Immature natural killer cell (primary cell): ENCODE data around the gene GCDH. TPM values are rescaled to one million over a fixed set of nuclear protein-coding genes. Genes with fewer than 3 reads are reported as not detected.
A peak's percentile ranks its signal among the peaks of the same experiment; 100 is the strongest.

Experiments
- DNase-seq, 3 donors: peaks; one replicate each; pipeline ENCODE4 v3.0.0; 2022; ENCODE audit warnings: mixed read lengths in 1 of 3
- H3K27ac Mint-ChIP-seq, 6 donors: one replicate each; pipeline ENCODE4 v1.8.0; 2020; ENCODE audit warnings: mixed read lengths in 6 of 6, mild to moderate bottlenecking in 5 of 6, inconsistent platforms in 4 of 6, moderate library complexity in 3 of 6
- H3K27me3 Mint-ChIP-seq, 3 donors: one replicate each; pipeline ENCODE4 v1.8.0; 2020 to 2021; ENCODE audit warnings: low read depth in 3 of 3, mild to moderate bottlenecking in 3 of 3, mixed read lengths in 3 of 3, moderate library complexity in 3 of 3, inconsistent platforms in 1 of 3
- H3K36me3 Mint-ChIP-seq, 3 donors: one replicate each; pipeline ENCODE4 v1.8.0; 2020; ENCODE audit warnings: mixed read lengths in 3 of 3, inconsistent platforms in 2 of 3, mild to moderate bottlenecking in 2 of 3
- H3K4me1 Mint-ChIP-seq, 2 donors: one replicate each; pipeline ENCODE4 v1.8.0; 2020; ENCODE audit warnings: inconsistent platforms in 2 of 2, mild to moderate bottlenecking in 2 of 2, mixed read lengths in 2 of 2, moderate library complexity in 1 of 2
- H3K4me3 Mint-ChIP-seq, 5 donors: one replicate each; pipeline ENCODE4 v1.8.0; 2020; ENCODE audit warnings: mild to moderate bottlenecking in 5 of 5, mixed read lengths in 5 of 5, inconsistent platforms in 3 of 5, moderate library complexity in 3 of 5
- H3K9me3 Mint-ChIP-seq, 6 donors: one replicate each; pipeline ENCODE4 v1.8.0; 2020; ENCODE audit warnings: mild to moderate bottlenecking in 6 of 6, mixed read lengths in 6 of 6, inconsistent platforms in 4 of 6, moderate library complexity in 3 of 6
- polyA plus RNA-seq, 3 donors: library from polyadenylated mRNA; unstranded; fragments of 300-500 nt; fragmentation: Illumina TruSeq; gene quantifications; one replicate each; pipeline ENCODE4 v1.2.3, GENCODE V29; 2021

The GCDH gene
- polyA plus RNA-seq, 3 donors from 2014 or later: 17.0 to 21.6 (median 18.4) TPM

DNA sequence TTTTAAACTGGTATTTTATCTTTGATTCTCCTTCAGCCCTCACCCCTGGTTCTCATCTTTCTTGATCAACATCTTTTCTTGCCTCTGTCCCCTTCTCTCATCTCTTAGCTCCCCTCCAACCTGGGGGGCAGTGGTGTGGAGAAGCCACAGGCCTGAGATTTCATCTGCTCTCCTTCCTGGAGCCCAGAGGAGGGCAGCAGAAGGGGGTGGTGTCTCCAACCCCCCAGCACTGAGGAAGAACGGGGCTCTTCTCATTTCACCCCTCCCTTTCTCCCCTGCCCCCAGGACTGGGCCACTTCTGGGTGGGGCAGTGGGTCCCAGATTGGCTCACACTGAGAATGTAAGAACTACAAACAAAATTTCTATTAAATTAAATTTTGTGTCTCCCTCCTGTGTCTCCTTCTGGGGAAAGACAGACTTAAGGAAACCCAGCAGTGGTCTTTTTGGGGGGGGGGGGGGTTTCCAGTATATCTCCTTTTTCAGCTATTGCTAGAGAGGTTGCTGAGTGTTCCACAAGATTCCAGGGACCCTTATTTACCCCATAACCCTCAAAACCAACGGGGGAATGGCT is 53.2 kb downstream of the GCDH start:
- DNase-seq: no peak
- Mint-ChIP-seq H3K36me3 (peaks cover 19 to 38% (median 21%) of the 10 kb centered on the region in 3 donors), H3K27ac (peak overlapping the region; percentile 91 to 97 (median 96)), H3K4me1 (peaks cover 51 to 69% of the 10 kb centered on the region in 2 donors), H3K27me3 (peaks cover 23 to 28% (median 24%) of the 10 kb centered on the region in 3 donors), H3K9me3 (no peaks in the 10 kb centered on the region), H3K4me3 (no peak overlapping the region)

DNA sequence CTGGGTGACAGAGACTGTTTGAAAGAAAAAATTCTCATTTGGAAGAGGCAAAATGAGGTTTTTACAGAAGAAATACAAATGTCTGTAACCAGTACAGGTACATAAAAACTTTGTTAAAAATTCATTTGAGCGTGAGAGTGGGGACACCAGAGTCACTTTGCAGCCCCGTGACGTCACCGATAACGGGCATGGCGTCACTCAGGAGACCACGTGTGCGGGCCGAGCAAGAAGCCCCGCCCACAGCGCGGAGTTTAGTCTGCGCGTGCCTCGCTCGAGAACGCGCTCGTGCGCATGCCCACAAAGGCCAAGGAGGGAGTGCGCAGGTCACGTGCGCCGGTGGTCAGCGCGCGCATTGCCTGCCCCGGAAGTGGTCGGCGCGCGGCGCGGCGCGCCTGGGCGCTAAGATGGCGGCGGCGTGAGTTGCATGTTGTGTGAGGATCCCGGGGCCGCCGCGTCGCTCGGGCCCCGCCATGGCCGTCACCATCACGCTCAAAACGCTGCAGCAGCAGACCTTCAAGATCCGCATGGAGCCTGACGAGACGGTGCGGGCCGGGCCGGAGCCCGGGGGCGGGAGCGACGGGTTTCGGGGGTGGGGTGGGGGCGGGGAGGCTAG is 54.6 kb downstream of the GCDH start, which contains the start of gene RAD23A:
Gene RAD23A (plus strand): TSS at position 384 of the 613 bp plus-strand sequence. CDS start 87 bp downstream, at position 471.
- Mint-ChIP-seq H3K9me3 (no peaks in the 10 kb centered on the region), H3K36me3 (peaks cover 9 to 31% (median 13%) of the 10 kb centered on the region in 3 donors), H3K4me1 (peaks cover 37 to 62% of the 10 kb centered on the region in 2 donors)

DNA sequence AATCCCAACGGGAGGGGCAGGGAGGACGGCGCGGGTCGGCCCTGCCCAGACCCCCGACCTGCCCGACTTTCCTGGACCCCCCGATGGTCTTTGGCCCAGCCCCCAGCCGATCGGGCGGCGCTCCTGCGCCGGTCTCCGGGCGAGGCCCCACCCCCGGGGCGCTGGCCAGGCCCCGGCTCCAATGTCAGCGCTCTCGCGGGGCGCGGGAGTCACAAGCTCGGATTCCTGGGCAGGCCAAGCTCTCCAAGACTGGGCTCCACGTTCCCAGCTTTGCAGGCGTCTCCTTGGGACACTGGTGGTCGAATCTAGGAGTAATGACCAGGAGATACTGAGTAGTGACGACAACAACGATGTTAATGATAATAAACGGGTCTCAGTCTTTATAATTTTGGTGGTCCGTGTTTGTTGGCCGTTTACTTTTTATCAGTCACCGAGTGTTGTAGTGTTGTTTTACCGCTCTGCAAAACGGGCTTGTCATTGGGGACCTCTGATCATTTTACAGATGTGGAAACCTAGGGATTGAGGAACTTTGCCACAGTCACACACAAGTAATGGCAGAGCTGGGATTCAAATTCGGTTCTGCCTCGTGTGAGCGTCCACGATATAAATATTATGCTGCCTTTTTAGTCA is 55.2 kb downstream of the GCDH start:
- peak in 2 of 3 donors; percentile 35 to 51 for DNase-seq
- peaks cover 32 to 57% of the 10 kb centered on the region in 2 donors for H3K4me1 Mint-ChIP-seq
- H3K27ac Mint-ChIP-seq: peak overlapping the region; percentile 83 to 96 (median 92)
- H3K36me3 Mint-ChIP-seq: peaks cover 6 to 25% (median 15%) of the 10 kb centered on the region in 3 donors
- H3K27me3 Mint-ChIP-seq: peaks cover 17 to 25% (median 21%) of the 10 kb centered on the region in 3 donors
- no peaks in the 10 kb centered on the region for H3K9me3 Mint-ChIP-seq
- peak overlapping the region; percentile 85 to 90 (median 87) for H3K4me3 Mint-ChIP-seq

More for the DNA sequence above, 54.6 kb downstream of the GCDH start, which contains the start of gene RAD23A:
- H3K27ac Mint-ChIP-seq: peak within 1 kb of the TSS; percentile 91 to 97 (median 96)
- DNase-seq: peak; percentile 99
- H3K4me3 Mint-ChIP-seq: peak within 1 kb of the TSS; percentile 86 to 90 (median 89)
- H3K27me3 Mint-ChIP-seq: peaks cover 16 to 25% (median 20%) of the 10 kb centered on the region in 3 donors

DNA sequence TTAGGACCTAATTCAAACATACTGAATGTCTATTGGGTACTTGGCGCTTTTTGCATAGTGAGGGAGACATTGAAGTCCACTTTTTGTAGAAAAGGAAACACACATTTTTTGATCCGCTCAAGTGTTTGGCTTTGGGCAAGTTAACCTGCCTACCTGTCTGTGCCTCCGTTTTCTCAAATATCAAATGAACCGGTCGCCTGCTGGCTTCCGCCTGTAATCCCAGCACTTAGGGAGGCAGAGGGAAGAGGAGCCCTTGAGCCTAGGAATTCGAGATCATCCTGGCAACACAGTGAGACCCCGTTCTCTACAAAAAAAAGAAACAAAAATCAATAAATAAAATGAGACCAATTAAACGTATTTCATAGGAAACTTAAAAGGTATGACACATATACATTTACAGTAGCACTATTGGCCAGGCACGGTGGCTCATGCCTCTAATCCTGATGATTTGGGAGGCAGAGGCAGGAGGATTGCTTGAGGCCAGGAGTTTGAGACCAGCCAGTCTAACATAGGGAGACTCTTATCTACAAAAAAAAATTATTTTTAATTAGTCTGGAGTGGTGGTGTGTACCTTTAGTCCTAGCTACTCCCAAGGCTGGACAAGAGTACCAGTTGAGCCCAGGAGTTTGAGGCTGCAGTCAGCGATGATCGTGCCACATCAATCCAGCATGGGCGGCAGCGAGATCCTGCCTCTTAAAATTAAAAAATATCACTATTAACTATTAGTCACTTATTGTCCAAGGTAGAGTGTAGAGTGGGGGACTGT is 56.0 kb downstream of the GCDH start:
- no peak for DNase-seq
- no peaks in the 10 kb centered on the region for H3K9me3 Mint-ChIP-seq
- peak overlapping the region; percentile 83 to 96 (median 91) for H3K27ac Mint-ChIP-seq
- H3K27me3 Mint-ChIP-seq: peaks cover 18 to 25% (median 23%) of the 10 kb centered on the region in 3 donors
- peaks cover 6 to 24% (median 18%) of the 10 kb centered on the region in 3 donors for H3K36me3 Mint-ChIP-seq
- peaks cover 33 to 57% of the 10 kb centered on the region in 2 donors for H3K4me1 Mint-ChIP-seq
- peak overlapping the region; percentile 85 to 90 (median 87) for H3K4me3 Mint-ChIP-seq

DNA sequence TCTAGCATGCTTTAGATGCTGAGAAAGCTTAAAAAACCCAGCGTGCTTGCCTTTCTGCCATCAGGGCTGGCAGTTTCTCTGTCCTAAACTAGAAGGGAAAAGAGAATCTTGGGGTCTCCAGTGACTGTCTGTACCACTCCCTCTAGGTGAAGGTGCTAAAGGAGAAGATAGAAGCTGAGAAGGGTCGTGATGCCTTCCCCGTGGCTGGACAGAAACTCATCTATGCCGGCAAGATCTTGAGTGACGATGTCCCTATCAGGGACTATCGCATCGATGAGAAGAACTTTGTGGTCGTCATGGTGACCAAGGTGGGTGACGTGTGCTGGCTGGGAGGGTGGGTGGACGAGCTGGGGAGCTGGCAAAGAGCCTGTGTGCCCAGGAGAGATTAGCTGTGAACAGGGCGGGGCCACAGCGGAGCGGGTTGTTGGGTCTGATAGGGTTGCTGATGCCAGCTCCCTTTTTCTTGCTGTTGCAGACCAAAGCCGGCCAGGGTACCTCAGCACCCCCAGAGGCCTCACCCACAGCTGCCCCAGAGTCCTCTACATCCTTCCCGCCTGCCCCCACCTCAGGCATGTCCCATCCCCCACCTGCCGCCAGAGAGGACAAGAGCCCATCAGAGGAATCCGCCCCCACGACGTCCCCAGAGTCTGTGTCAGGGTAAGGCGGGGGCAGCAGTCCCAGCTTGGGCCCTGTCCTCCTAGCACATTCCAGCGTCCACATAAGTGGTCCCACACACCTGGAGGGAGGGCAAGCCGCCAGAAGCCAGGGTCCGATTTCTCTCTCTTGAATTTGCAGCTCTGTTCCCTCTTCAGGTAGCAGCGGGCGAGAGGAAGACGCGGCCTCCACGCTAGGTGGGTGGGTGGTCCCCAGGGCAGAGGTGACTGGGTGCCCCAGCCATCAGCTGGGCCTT is 57.0 kb downstream of the GCDH start:
- Mint-ChIP-seq H3K9me3 (no peaks in the 10 kb centered on the region), H3K27ac (peak overlapping the region in 4 of 6 donors; percentile 44 to 62 (median 57)), H3K4me1 (peaks cover 30 to 51% of the 10 kb centered on the region in 2 donors), H3K36me3 (peaks cover 6 to 21% (median 18%) of the 10 kb centered on the region in 3 donors), H3K4me3 (peak overlapping the region in 3 of 5 donors; percentile 4 to 47 (median 12)), H3K27me3 (peaks cover 18 to 23% (median 21%) of the 10 kb centered on the region in 3 donors)
- DNase-seq: no peak

DNA sequence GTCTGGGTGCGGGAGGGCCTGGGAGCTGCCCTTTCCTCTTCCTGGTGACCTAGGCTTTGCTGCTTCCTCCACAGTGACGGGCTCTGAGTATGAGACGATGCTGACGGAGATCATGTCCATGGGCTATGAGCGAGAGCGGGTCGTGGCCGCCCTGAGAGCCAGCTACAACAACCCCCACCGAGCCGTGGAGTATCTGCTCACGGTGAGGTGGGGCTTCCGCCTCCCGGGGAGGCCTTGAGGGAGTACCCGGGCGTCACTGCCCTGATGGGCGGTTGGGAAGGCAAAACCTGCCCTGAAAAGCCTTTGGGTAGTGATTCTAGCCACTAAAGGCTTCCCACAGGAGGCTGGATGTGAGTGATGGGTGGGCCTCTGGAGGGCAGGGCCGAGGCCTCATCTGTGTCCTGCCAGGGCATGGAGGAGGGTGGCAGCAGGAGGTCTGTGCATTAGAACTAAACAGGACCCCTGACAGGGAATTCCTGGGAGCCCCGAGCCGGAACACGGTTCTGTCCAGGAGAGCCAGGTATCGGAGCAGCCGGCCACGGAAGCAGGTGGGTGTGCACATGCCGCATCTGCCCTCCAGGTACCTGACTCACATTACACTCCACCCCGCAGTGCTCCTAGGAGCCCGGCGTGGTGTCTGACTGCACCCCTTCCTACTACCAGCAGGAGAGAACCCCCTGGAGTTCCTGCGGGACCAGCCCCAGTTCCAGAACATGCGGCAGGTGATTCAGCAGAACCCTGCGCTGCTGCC is 57.8 kb downstream of the GCDH start:
- Mint-ChIP-seq H3K27me3 (peaks cover 16 to 18% (median 17%) of the 10 kb centered on the region in 3 donors), H3K4me1 (peaks cover 25 to 43% of the 10 kb centered on the region in 2 donors), H3K27ac (peak overlapping the region in 2 of 6 donors; percentile 28), H3K4me3 (no peak overlapping the region), H3K36me3 (peaks cover 0 to 14% (median 12%) of the 10 kb centered on the region in 3 donors), H3K9me3 (no peaks in the 10 kb centered on the region)
- DNase-seq: no peak

Other genes starting within 250 kb of the GCDH start
- gene MAN2B1, start 224.4 kb upstream of the GCDH start, polyA plus RNA-seq: 10 to 100 TPM; 25.3 to 44.4 (median 27.2) TPM
- gene WDR83, start 224.4 kb upstream of the GCDH start, polyA plus RNA-seq: 10 to 100 TPM; 19.9 to 30.1 (median 23.2) TPM
- gene DHPS, start 209.3 kb upstream of the GCDH start, polyA plus RNA-seq: 10 to 100 TPM; 70.8 to 76.0 (median 74.4) TPM
- gene GNG14, start 203.2 kb upstream of the GCDH start, polyA plus RNA-seq: not detected
- 1 to 10 TPM; 6.4 to 8.2 (median 8.0) TPM for gene FBXW9, start 194.5 kb upstream of the GCDH start, polyA plus RNA-seq
- 1 to 10 TPM in 1 of 3 donors, under 1 TPM in 2; 0.46 to 4.0 (median 0.98) TPM for gene TNPO2, start 167.2 kb upstream of the GCDH start, polyA plus RNA-seq
- 100 to 1,000 TPM; 183 to 301 (median 283) TPM for gene TRIR, start 156.5 kb upstream of the GCDH start, polyA plus RNA-seq
- 100 to 1,000 TPM in 2 of 3 donors, 10 to 100 TPM in 1; 93.5 to 182 (median 124) TPM for gene GET3, start 153.7 kb upstream of the GCDH start, polyA plus RNA-seq
- not detected for gene BEST2, start 139.4 kb upstream of the GCDH start, polyA plus RNA-seq
- gene HOOK2, start 115.6 kb upstream of the GCDH start, polyA plus RNA-seq: 1 to 10 TPM in 2 of 3 donors, not detected in 1; 2.1 to 2.5 TPM
- 100 to 1,000 TPM; 620 to 796 (median 697) TPM for gene JUNB, start 99.7 kb upstream of the GCDH start, polyA plus RNA-seq
- gene PRDX2, start 89.4 kb upstream of the GCDH start, polyA plus RNA-seq: 100 to 1,000 TPM; 157 to 165 (median 159) TPM
- 10 to 100 TPM in 1 of 3 donors, 1 to 10 TPM in 2; 3.0 to 11.0 (median 4.5) TPM for gene THSD8, start 89.1 kb upstream of the GCDH start, polyA plus RNA-seq
- 10 to 100 TPM; 27.7 to 45.4 (median 37.5) TPM for gene RNASEH2A, start 84.6 kb upstream of the GCDH start, polyA plus RNA-seq
- not detected for gene RTBDN, start 56.6 kb upstream of the GCDH start, polyA plus RNA-seq
- under 1 TPM in 2 of 3 donors, not detected in 1; 0.28 TPM for gene MAST1, start 52.6 kb upstream of the GCDH start, polyA plus RNA-seq
- gene DNASE2, start 9.7 kb upstream of the GCDH start, polyA plus RNA-seq: 100 to 1,000 TPM in 1 of 3 donors, 10 to 100 TPM in 2; 72.6 to 108 (median 83.5) TPM
- 1 to 10 TPM in 1 of 3 donors, under 1 TPM in 2; 0.15 to 1.8 (median 0.20) TPM for gene KLF1, start 4.0 kb upstream of the GCDH start, polyA plus RNA-seq
- under 1 TPM in 1 of 3 donors, not detected in 2; 0.20 TPM for gene SYCE2, start 28.1 kb downstream of the GCDH start, polyA plus RNA-seq
- gene FARSA, start 42.6 kb downstream of the GCDH start, polyA plus RNA-seq: 10 to 100 TPM; 57.2 to 82.0 (median 71.1) TPM
- 100 to 1,000 TPM; 125 to 301 (median 238) TPM for gene CALR, start 47.4 kb downstream of the GCDH start, polyA plus RNA-seq
- gene RAD23A, start 54.7 kb downstream of the GCDH start, polyA plus RNA-seq: 100 to 1,000 TPM in 1 of 3 donors, 10 to 100 TPM in 2; 68.9 to 121 (median 69.4) TPM
- 10 to 100 TPM; 37.4 to 69.1 (median 56.8) TPM for gene GADD45GIP1, start 66.1 kb downstream of the GCDH start, polyA plus RNA-seq
- not detected for gene DAND5, start 78.4 kb downstream of the GCDH start, polyA plus RNA-seq
- under 1 TPM in 1 of 3 donors, not detected in 2; 0.49 TPM for gene NFIX, start 104.3 kb downstream of the GCDH start, polyA plus RNA-seq
- 1 to 10 TPM; 1.1 to 2.2 (median 2.1) TPM for gene LYL1, start 211.7 kb downstream of the GCDH start, polyA plus RNA-seq
- 10 to 100 TPM; 13.2 to 16.5 (median 16.3) TPM for gene TRMT1, start 225.6 kb downstream of the GCDH start, polyA plus RNA-seq
- gene NACC1, start 227.1 kb downstream of the GCDH start, polyA plus RNA-seq: 1 to 10 TPM in 2 of 3 donors, not detected in 1; 1.2 to 2.8 TPM